HAP-1 (cell line): Measurements from ENCODE around the gene GORASP1.
A peak's percentile ranks its signal among the peaks of the same experiment; 100 is the strongest.

ENCODE experiments used
- DNase-seq, 2 experiments: peaks; one replicate each; pipeline ENCODE4 v3.0.0-alpha.2; 2016 to 2020; ENCODE audit warnings: low spot score in 2 of 2
- H3K27me3 ChIP-seq: fragments of 250-450 bp; sonication (Bioruptor Pico); 2 replicates; pipeline ENCODE4 v1.5.1; 2020; ENCODE audit warnings: low read depth, mild to moderate bottlenecking, moderate library complexity
- H3K36me3 ChIP-seq: fragments of 250-450 bp; sonication (Bioruptor Pico); replicated peaks from 2 replicates; pipeline ENCODE4 v1.5.1; 2020; ENCODE audit warnings: mild to moderate bottlenecking
- H3K4me1 ChIP-seq: fragments of 250-450 bp; sonication (Bioruptor Pico); 2 replicates; pipeline ENCODE4 v1.5.1; 2020; ENCODE audit warnings: mild to moderate bottlenecking
- H3K4me3 ChIP-seq: fragments of 250-450 bp; sonication (Bioruptor Pico); 2 replicates; pipeline ENCODE4 v1.5.1; 2020; ENCODE audit warnings: mild to moderate bottlenecking, moderate library complexity
- H3K9me3 ChIP-seq: fragments of 250-450 bp; sonication (Bioruptor Pico); 2 replicates; pipeline ENCODE4 v1.5.1; 2020; ENCODE audit warnings: mild to moderate bottlenecking, moderate library complexity
- in situ Hi-C: fragments of 300-500 bp; cut with MboI; formaldehyde crosslinking; loops from 3 replicates; pipeline ENCODE4 v1.14.3; 2020; ENCODE audit warnings: low sequenced_read_pairs, inconsistent platforms, mixed read lengths

The GORASP1 gene

DNA sequence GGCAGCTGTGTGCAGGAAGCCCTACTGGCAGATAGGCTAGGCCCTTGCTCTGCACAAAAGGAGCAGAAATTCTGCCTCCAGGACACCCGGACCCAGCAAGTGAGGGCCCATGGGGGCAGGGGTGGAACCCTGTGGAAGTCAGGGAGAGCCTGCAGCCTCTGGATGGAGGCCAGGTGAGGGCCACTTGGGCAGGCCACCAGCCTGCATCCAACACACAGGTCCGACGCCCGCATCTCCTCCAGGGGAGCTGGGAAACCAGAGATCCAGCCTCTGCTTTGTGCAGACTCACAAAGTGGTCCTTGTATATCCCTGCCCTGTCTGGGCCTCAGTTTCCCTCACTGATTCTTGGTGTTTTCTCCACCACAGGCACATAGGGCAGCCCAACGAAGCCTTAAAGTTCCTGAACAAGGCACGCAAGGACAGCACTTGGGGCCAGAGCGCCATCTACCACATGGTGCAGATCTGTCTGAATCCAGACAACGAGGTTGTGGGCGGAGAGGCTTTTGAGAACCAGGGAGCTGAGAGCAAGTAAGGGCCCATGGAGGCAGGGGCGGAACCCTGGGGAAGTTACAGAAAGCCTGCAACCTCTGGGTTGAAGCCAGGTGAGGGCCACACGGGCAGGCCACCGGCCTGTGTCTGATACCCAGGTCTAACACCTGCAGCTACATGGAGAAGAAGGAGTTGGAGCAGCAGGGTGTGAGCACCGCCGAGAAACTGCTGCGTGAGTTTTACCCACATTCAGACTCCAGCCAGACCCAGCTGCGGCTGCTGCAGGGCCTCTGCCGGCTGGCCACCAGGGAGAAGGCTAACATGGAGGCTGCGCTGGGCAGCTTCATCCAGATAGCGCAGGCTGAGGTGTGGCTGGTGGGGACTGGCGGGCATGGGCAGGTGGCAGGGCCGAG, 29.4 kb upstream of the GORASP1 start:
- H3K4me3 ChIP-seq, result no peak overlapping the region
- no peaks in the 10 kb centered on the region for H3K4me1 ChIP-seq
- H3K9me3 ChIP-seq, result no peaks in the 10 kb centered on the region
- H3K27me3 ChIP-seq, result no peaks in the 10 kb centered on the region
- in situ Hi-C loops, result no loop called here
- DNase-seq, result no peak
- H3K36me3 ChIP-seq, result no peaks in the 10 kb centered on the region

DNA sequence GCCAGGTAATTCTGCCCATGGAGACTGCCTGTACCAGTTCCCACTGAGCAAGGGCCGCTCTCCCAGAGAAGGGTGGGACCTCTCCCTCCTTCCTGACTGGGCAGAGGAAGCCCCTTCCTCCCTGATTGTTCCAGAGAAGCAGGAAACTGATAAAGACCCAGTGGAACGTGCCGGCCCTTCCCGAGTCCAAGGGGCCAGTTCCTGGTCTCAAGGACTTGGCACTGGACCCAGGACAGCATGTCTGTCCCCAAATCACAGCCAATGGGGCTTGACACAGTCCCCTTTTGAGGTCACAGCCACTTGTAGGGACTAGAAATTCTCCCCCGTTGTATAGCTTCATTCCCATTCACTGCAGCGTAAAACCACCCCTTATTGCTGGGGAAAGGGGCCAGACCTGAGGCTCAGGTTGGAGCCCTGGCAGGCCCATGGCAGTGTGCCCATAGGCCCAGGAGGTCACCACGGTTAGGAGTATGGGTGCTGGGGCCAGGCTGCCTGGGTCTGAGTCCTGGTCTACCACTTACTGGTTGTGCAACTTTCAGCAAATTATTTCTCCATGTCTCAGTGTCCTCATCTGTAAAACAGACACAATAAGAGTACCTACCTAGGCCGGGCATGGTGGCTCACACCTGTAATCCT, 27.9 kb upstream of the GORASP1 start:
- Histone ChIP-seq H3K27me3 (no peaks in the 10 kb centered on the region), H3K4me1 (no peaks in the 10 kb centered on the region), H3K4me3 (no peak overlapping the region), H3K9me3 (no peaks in the 10 kb centered on the region), H3K36me3 (no peaks in the 10 kb centered on the region)
- no peak for DNase-seq
- in situ Hi-C loops, result no loop called here

DNA sequence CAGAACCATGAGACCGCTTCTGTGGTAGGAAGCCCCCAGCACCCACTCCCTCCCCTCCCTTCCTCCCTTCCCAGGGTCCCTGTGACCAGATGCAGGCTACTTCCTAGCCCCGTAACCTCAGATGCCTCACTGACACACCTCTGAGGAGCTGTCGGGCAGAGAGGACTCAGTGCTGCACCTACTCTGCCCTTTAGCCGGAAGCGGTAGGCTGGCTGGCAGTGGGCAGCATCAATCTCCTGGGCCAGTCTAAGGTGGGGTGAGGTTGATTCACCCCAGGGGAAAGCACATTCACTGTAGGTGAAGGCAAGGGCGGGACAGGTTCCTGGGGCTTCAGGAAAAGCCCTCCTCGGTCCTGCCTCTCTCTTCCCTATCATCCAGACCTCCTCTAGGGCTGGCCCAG, 26.9 kb upstream of the GORASP1 start:
- DNase-seq, result no peak
- H3K9me3 ChIP-seq, result no peaks in the 10 kb centered on the region
- H3K4me3 ChIP-seq, result no peak overlapping the region
- in situ Hi-C loops, result no loop called here
- H3K36me3 ChIP-seq, result no peaks in the 10 kb centered on the region
- no peaks in the 10 kb centered on the region for H3K4me1 ChIP-seq
- no peaks in the 10 kb centered on the region for H3K27me3 ChIP-seq

DNA sequence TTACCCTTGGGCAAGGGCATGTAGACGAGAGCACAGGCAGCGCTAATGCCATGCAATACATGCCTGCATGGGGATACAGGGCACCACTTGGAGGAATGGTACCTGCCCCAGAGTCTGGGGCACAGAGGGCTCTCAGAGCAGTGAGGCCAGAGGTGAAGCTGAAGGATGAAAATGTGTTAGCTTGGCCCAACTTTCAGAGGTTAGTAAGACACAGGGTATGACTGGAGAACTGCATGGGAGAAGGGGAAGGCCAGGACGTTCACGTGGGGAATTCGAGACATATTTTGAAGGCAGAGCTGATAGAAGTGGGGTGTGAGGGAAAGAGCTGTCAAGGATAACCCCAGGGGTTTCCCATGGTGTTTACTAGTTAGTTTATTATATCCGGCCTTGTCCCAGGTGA, 26.4 kb upstream of the GORASP1 start:
- Histone ChIP-seq H3K36me3 (no peaks in the 10 kb centered on the region), H3K9me3 (no peaks in the 10 kb centered on the region), H3K4me1 (no peaks in the 10 kb centered on the region), H3K4me3 (no peak overlapping the region), H3K27me3 (no peaks in the 10 kb centered on the region)
- no peak for DNase-seq
- in situ Hi-C loops, result no loop called here

DNA sequence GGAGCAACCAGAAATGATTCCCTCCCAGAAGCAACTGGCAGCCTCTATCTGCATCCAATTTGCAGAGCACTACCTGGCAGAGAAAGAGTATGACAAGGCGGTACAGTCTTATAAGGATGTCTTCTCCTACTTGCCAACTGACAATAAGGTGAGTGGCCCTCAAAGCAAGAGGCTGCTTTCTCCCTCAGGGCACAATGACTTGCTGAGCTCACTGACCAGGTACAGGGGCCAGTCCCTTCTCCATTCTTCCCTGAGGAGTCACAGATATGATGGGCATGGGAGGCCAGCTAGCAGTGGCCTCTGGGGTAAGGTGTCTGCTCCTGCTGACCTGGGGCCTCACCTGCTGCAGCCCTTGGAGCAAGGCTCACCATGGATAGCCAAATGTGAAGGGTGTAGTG, 25.7 kb upstream of the GORASP1 start:
- Histone ChIP-seq H3K36me3 (no peaks in the 10 kb centered on the region), H3K4me3 (no peak overlapping the region), H3K27me3 (no peaks in the 10 kb centered on the region), H3K4me1 (no peaks in the 10 kb centered on the region), H3K9me3 (no peaks in the 10 kb centered on the region)
- in situ Hi-C loops, result no loop called here
- no peak for DNase-seq

DNA sequence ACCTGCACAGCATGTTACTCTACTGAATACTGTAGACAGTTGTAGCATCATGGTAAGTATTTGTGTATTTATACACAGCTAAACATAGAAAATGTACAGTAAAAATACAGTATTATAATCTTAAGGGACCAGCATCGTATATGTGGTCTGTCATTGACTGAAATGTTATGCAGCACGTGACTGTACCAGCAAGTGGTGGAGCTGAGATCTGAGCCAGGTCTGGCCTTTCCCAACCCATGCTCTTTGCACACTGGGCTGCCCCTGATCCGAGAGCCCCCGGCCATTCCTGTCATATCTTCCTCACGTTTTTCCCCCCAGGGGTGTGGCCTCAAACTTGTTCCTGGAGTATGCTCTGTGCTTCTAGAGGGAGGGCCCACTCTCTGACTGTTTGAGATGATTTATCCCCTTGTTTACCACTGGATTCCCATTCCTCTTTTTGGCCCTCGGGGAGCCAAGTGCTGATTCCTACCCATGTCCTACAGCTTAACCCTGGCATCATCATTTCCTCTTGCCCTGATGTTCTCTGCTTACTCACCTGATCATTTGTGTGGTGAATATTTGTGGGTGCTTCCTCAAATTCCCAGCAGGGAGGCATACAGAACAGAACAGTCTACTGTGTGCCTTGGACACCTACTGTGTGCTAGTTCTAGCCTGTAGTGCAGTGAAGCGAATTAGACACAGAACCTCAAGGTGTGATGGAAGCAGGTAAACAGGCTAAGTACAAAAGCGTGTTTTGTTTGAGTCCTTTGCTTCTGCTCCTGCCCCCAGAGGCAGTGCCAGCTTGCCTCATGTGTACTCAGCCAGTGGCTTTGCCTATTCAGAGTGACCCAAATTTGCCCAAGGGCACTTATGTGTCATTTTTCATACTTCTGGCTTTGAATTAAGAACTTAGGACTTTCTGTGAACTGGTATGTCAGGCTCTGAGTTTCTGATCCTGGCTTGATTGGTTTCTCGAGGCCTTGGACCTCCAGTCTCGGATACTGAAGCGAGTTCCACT, 25.0 kb upstream of the GORASP1 start:
- H3K4me1 ChIP-seq, result no peaks in the 10 kb centered on the region
- no peaks in the 10 kb centered on the region for H3K36me3 ChIP-seq
- H3K9me3 ChIP-seq, result no peaks in the 10 kb centered on the region
- no peak overlapping the region for H3K4me3 ChIP-seq
- in situ Hi-C loops, result no loop called here
- DNase-seq, result no peak
- H3K27me3 ChIP-seq, result no peaks in the 10 kb centered on the region

DNA sequence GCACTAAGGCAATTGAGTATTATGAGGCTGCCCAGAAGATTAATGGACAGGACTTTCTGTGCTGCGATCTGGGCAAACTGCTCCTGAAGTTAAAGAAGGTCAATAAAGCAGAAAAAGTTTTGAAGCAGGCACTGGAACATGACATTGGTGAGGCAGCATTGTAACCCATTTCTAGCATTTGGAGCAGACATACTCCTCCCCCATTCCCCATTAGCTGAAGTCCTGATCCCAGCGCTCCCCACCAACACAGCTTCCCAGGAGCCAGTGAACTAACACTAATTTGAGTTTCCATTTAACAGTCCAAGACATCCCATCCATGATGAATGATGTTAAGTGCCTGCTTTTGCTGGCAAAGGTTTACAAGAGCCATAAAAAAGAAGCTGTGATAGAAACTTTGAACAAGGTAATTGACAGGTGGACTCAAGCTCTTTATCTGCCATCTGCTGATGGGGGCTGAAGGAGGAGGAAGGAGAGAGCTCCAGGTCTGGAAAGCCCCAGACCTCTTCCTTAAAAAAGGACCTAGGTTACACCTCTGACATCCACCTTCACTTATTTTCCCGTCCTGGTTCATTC, 23.4 kb upstream of the GORASP1 start:
- in situ Hi-C loops, result no loop called here
- H3K4me1 ChIP-seq, result no peaks in the 10 kb centered on the region

DNA sequence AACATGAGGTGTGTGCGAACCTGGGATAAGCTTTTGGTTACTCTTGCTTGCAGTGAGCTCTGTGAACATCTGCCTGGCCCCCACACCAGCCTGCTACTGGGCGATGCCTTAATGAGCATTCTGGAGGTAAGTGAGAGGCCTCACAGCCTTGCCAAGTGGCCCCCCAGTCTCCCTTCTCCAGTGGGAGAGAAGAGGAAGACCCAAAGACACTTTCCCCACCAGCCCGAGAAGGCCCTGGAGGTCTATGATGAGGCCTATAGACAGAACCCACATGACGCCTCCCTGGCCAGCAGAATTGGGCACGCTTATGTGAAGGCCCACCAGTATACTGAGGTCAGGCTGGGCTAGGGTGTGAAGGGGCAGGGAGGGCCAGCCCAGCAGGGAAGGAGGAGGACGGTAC, 22.6 kb upstream of the GORASP1 start:
- in situ Hi-C loops, result no loop called here
- H3K4me3 ChIP-seq, result no peak overlapping the region
- no peaks in the 10 kb centered on the region for H3K9me3 ChIP-seq
- H3K27me3 ChIP-seq, result no peaks in the 10 kb centered on the region
- no peaks in the 10 kb centered on the region for H3K4me1 ChIP-seq
- DNase-seq, result no peak
- H3K36me3 ChIP-seq, result no peaks in the 10 kb centered on the region

More for the DNA sequence above, 23.4 kb upstream of the GORASP1 start:
- Histone ChIP-seq H3K9me3 (no peaks in the 10 kb centered on the region), H3K36me3 (no peaks in the 10 kb centered on the region), H3K27me3 (no peaks in the 10 kb centered on the region), H3K4me3 (no peak overlapping the region)
- DNase-seq, result no peak

DNA sequence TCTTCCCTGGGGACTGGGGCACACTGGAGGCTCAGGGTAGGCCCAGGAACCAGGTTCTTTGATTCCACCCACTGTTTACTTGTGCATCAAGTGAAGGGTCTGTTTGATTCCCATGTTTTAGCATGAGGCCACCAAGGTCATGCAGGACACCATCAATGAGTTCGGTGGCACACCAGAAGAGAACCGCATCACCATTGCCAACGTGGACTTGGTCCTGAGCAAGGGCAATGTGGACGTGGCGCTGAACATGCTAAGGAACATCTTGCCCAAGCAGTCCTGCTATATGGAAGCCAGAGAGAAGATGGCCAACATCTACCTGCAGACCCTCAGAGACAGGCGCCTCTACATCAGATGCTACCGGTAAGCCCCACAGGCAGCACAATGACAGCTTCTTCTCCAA, 21.5 kb upstream of the GORASP1 start:
- DNase-seq, result no peak
- in situ Hi-C loops, result no loop called here
- Histone ChIP-seq H3K36me3 (no peaks in the 10 kb centered on the region), H3K4me1 (no peaks in the 10 kb centered on the region), H3K27me3 (no peaks in the 10 kb centered on the region), H3K4me3 (no peak overlapping the region), H3K9me3 (no peaks in the 10 kb centered on the region)

DNA sequence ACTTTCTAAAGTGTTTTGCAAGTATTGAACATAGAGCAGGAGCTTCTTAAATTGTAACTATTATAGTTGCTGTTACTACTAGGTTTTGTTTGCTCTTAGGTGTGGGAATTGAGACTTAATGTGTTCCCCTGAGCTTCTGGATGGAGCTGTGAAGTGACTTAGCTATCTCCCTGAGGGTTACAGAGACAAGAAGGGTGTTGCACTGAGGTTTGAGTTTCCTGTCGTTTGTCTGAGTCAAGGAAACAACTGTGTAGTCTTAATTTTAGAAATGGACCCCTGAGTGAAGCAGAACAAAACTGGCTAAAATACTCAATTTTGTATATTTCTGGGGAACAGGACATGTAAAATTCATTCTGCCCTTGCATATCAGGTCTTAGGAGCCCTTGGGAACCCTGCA, 20.5 kb upstream of the GORASP1 start:
- no peak for DNase-seq
- H3K36me3 ChIP-seq, result no peaks in the 10 kb centered on the region
- no peak overlapping the region for H3K4me3 ChIP-seq
- H3K4me1 ChIP-seq, result no peaks in the 10 kb centered on the region
- in situ Hi-C loops, result no loop called here
- H3K27me3 ChIP-seq, result no peaks in the 10 kb centered on the region
- H3K9me3 ChIP-seq, result no peaks in the 10 kb centered on the region

DNA sequence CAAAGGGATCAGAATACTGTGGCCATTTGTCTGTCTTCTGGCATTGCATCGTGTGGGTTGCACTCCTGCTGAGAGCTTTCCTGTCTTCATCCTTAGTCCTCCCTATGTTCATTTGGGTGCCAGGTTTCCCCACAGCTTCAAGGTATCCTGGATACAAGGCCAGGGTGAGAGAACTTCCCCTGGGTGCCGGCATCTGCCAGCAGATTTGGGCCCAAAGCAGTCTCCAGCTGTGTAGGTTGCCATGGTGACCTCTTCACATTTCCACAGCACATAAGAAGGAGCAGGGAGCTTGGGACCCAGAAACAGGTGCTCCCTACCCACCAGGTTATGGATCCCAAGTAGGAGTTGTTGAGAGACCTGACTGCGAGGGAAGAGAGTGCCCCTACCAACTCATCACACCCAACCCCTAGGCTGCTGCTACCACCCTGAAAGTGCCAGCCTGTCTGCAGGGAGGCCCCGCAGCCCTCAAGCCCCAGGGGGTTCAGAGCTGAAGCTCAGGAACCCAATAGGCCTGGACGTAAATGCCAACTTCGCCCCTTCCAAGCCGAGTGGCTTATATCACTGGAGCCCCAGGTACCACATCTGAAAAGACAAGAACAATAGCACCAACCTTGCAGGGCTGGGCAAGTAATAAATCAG, 20.0 kb upstream of the GORASP1 start:
- Histone ChIP-seq H3K27me3 (no peaks in the 10 kb centered on the region), H3K36me3 (no peaks in the 10 kb centered on the region), H3K4me3 (no peak overlapping the region), H3K9me3 (no peaks in the 10 kb centered on the region), H3K4me1 (no peaks in the 10 kb centered on the region)
- DNase-seq, result no peak
- in situ Hi-C loops, result no loop called here

DNA sequence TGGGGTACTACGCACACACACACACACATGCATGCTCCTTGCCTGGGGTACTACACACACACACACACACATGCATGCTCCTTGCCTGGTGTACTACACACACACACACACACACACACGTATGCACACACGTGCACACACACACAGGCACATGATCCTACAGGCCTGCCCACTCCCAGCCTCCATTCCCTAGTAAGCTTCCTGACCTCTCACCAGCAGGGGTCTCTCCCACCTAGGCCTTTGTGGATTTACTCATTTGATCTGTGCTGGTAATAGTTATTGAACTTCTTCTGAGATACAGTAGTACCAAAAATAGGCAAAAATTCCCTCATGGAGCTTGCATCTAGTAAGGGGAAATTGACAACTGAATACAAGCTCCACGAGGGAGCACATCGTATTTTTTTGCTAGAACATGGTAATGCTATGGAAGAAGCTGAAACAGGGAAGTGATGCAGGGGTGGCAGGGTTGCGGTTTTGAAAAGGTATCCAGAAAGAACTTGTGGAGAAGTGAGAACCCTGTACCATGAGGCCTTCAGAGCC, 19.2 kb upstream of the GORASP1 start:
- Histone ChIP-seq H3K4me3 (no peak overlapping the region), H3K27me3 (no peaks in the 10 kb centered on the region), H3K4me1 (no peaks in the 10 kb centered on the region), H3K36me3 (no peaks in the 10 kb centered on the region), H3K9me3 (no peaks in the 10 kb centered on the region)
- in situ Hi-C loops, result no loop called here
- peak; percentile 37 to 67 for DNase-seq
